HL-60 (cell line): ENCODE data around the gene THBS3.
"Not testable (repeated sequence)": the region's sequence is repeated elsewhere in the genome, so short reads cannot be mapped to it uniquely, and the experiment has no call there.

ENCODE experiments used
- DNase-seq, 2 experiments: peaks; one replicate each; pipeline ENCODE4 v3.0.0-alpha.2; 2010 to 2020; ENCODE audit warnings: low read depth in 1 of 2, low spot score in 1 of 2
- H3K27ac ChIP-seq: fragments of 250-450 bp; sonication (Bioruptor Pico); replicated peaks from 2 replicates; pipeline ENCODE4 v1.5.1; 2020; ENCODE audit warnings: mild to moderate bottlenecking, moderate library complexity
- H3K27me3 ChIP-seq: fragments of 250-450 bp; sonication (Bioruptor Pico); 2 replicates; pipeline ENCODE4 v1.5.1; 2021; ENCODE audit warnings: mild to moderate bottlenecking, moderate library complexity; ENCODE audit not compliant: insufficient read depth, poor library complexity, severe bottlenecking
- H3K4me3 ChIP-seq: replicated peaks from 2 replicates; pipeline ENCODE4 v1.5.1; 2011; ENCODE audit warnings: mild to moderate bottlenecking, control low read depth, low read length; ENCODE audit not compliant: insufficient read depth
- GABPA ChIP-seq: IDR thresholded peaks from 2 replicates; pipeline ENCODE4 v1.6.1; 2012; ENCODE audit warnings: low read depth
- POLR2AphosphoS5 ChIP-seq: IDR thresholded peaks from 2 replicates; pipeline ENCODE4 v1.6.1; 2012; ENCODE audit warnings: low read depth
- SPI1 ChIP-seq: IDR thresholded peaks from 2 replicates; pipeline ENCODE4 v1.6.1; 2012; ENCODE audit warnings: low read depth, mild to moderate bottlenecking, borderline replicate concordance
- TF ChIP-seq, protein P1 (sequence below): IDR thresholded peaks from one replicate; pipeline ENCODE4 v1.5.1; 2011; ENCODE audit warnings: low read length, control low read depth, inconsistent platforms; ENCODE audit not compliant: insufficient read depth
- TF ChIP-seq, protein P2 (sequence below): IDR thresholded peaks from 2 replicates; pipeline ENCODE4 v1.6.1; 2012; ENCODE audit warnings: low read depth; ENCODE audit not compliant: insufficient replicate concordance

Gene THBS3

DNA sequence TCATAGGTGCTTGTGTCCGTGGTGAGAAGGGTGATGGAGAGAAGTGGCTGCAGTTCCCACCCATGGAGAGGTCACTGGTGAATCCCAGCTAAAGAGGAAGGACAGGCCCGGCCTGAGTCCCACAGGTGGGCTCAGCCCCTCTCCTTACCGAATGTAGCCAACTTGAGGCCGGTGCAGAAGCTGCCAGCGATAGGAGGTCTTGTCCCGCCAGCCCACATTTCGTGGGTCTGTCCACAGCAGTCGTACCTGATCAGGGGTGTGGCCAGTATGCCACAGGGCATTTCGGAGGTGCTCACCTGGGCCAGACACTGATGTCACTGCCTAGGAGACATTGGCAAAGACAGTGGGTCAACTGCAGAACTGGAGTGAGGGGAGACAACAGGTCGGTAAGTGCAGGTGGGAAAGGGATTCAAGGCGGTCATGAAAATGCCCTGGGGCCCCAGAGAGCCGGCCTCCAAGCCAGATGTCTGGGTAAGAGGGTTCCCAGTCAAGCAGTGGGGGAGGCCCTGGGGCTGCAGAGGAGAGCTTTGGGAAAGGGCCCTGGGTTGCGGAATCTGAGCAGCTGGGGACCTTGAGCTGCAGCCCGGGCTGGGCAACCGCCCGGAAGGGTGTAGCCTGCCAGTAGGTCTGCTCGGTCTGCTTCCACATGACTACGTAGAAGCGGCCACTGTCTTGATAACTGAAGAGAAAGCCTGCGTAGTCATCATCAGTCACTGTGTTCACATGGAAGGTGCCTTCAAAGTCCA lies 10.6 kb downstream of the THBS3 start:
- no peaks in the 10 kb centered on the region for H3K27me3 ChIP-seq
- TF ChIP-seq SPI1 (no peak), GABPA (no peak), POLR2AphosphoS5 (no peak)
- TF ChIP-seq, protein P1, sequence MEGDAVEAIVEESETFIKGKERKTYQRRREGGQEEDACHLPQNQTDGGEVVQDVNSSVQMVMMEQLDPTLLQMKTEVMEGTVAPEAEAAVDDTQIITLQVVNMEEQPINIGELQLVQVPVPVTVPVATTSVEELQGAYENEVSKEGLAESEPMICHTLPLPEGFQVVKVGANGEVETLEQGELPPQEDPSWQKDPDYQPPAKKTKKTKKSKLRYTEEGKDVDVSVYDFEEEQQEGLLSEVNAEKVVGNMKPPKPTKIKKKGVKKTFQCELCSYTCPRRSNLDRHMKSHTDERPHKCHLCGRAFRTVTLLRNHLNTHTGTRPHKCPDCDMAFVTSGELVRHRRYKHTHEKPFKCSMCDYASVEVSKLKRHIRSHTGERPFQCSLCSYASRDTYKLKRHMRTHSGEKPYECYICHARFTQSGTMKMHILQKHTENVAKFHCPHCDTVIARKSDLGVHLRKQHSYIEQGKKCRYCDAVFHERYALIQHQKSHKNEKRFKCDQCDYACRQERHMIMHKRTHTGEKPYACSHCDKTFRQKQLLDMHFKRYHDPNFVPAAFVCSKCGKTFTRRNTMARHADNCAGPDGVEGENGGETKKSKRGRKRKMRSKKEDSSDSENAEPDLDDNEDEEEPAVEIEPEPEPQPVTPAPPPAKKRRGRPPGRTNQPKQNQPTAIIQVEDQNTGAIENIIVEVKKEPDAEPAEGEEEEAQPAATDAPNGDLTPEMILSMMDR: no peak
- TF ChIP-seq, protein P2, sequence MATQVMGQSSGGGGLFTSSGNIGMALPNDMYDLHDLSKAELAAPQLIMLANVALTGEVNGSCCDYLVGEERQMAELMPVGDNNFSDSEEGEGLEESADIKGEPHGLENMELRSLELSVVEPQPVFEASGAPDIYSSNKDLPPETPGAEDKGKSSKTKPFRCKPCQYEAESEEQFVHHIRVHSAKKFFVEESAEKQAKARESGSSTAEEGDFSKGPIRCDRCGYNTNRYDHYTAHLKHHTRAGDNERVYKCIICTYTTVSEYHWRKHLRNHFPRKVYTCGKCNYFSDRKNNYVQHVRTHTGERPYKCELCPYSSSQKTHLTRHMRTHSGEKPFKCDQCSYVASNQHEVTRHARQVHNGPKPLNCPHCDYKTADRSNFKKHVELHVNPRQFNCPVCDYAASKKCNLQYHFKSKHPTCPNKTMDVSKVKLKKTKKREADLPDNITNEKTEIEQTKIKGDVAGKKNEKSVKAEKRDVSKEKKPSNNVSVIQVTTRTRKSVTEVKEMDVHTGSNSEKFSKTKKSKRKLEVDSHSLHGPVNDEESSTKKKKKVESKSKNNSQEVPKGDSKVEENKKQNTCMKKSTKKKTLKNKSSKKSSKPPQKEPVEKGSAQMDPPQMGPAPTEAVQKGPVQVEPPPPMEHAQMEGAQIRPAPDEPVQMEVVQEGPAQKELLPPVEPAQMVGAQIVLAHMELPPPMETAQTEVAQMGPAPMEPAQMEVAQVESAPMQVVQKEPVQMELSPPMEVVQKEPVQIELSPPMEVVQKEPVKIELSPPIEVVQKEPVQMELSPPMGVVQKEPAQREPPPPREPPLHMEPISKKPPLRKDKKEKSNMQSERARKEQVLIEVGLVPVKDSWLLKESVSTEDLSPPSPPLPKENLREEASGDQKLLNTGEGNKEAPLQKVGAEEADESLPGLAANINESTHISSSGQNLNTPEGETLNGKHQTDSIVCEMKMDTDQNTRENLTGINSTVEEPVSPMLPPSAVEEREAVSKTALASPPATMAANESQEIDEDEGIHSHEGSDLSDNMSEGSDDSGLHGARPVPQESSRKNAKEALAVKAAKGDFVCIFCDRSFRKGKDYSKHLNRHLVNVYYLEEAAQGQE: no peak
- no peak overlapping the region for H3K4me3 ChIP-seq
- DNase-seq: no peak
- H3K27ac ChIP-seq: no peak overlapping the region

DNA sequence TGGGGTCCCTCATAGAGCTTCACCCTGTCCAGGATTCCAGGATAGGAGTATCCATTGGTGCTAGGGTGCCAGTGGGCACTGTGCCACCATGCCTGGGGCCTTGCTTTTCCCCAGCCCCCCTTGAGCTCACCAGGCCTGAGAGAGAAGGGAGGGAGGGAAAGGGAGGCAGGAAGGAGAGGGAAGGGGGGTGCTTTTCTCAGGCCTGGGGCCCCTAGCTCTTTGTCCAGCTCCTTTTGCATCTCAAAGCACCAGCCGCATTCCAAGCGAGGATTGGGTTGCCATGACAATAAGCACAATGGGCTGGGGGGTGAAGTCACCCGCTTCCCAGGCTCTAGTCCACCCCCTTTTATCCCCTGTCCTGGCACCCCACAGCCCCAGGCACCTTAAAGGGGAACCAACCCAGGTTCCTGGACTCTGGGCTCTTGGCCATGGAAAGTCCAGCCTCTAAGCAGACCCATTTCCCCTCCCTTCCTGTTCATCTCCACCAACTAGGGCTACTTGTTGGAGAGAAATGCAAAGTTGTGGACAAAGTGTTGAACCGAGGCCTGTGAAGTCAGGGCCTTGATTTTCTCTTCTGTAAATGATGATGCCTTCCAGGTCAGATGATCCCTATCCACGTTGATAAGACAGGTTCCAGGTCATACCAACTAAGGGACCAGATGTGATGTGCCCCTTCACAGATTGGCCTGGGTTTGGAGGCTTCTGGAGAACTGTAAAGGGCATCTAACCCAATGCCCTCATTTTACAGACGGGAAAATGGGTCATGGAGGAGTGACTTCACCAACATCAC lies 11.4 kb downstream of the THBS3 start:
- no peak for TF ChIP-seq POLR2AphosphoS5
- no peak for TF ChIP-seq GABPA
- TF ChIP-seq, protein P2: no peak
- TF ChIP-seq, protein P1: no peak
- no peak for TF ChIP-seq SPI1
- no peak for DNase-seq
- Histone ChIP-seq H3K27ac (no peak overlapping the region), H3K4me3 (no peak overlapping the region), H3K27me3 (no peaks in the 10 kb centered on the region)

DNA sequence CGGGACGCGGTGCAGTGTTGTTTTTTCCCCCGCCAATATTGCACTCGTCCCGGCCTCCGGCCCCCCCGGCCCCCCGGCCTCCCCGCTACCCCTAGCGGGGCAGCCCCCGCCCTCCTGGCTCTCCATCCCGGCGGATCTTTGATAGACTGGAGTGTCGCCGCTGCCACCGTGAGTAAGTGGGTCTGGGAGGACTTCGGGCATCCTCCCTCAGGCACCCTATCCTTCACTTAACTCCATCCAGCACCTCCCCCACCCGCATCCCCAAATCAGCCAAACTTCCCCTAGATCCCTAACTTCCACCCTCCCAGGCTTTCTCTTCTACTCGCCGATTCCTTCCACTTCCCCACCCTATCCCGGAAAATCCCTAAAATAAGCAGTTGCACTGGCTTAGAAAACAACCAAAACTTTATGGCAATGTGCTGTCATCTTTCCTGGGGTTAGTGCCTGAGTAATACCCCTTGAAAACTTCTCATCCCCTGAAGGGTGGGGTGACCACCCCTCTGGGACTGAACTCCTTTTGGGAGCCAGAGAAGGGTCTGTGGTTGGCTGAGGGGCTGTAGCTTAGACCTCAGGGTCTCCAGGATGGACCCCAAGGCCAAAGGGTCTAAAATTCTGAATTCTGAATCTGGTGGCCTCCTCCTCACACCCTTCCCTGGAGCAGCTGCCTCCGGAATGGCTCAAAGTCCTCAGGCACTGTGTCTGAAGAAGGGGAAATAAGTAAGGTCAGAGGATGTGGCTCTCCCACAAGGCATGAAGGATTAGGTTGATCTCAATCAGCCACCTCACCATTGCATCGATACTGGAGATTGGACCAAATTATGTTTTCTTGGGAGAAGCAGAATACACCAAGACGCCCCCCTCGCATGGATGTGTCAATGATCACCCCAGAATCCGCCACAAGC lies 12.2 kb downstream of the THBS3 start:
- Histone ChIP-seq H3K27ac (no peak overlapping the region), H3K4me3 (peak overlapping the region; percentile 42), H3K27me3 (no peaks in the 10 kb centered on the region)
- TF ChIP-seq SPI1: no peak
- no peak for TF ChIP-seq GABPA
- TF ChIP-seq, protein P2: no peak
- TF ChIP-seq POLR2AphosphoS5: no peak
- TF ChIP-seq, protein P1: no peak
- DNase-seq: no peak

DNA sequence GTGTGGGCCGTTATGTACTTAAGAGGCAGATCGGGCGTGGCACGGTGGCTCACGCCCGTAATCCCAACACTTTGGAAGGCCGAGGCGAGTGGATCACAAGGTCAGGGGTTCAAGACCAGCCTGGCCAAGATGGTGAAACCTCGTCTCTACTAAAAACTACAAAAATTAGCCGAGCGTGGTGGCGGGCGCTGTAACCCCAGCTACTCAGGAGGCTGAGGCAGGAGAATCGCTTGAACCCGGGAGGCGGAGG lies 13.8 kb downstream of the THBS3 start:
- not testable (repeated sequence) for DNase-seq, H3K27me3 ChIP-seq
- peak overlapping the region; percentile 37 for H3K27ac ChIP-seq
- H3K4me3 ChIP-seq: peak overlapping the region; percentile 25
